Measurements from ENCODE around the gene ATP5F1E.

GRCh38 chr20:58981628-58982364 is 50.3 kb downstream of the ATP5F1E start:
- no peak for TF ChIP-seq EP300 (IDR thresholded peaks at IDR 0.05; ENCODE audit: borderline replicate concordance)
- no peak for TF ChIP-seq YY1 (IDR thresholded peaks at IDR 0.05; ENCODE audit: low read depth)
- TF ChIP-seq, protein P1, sequence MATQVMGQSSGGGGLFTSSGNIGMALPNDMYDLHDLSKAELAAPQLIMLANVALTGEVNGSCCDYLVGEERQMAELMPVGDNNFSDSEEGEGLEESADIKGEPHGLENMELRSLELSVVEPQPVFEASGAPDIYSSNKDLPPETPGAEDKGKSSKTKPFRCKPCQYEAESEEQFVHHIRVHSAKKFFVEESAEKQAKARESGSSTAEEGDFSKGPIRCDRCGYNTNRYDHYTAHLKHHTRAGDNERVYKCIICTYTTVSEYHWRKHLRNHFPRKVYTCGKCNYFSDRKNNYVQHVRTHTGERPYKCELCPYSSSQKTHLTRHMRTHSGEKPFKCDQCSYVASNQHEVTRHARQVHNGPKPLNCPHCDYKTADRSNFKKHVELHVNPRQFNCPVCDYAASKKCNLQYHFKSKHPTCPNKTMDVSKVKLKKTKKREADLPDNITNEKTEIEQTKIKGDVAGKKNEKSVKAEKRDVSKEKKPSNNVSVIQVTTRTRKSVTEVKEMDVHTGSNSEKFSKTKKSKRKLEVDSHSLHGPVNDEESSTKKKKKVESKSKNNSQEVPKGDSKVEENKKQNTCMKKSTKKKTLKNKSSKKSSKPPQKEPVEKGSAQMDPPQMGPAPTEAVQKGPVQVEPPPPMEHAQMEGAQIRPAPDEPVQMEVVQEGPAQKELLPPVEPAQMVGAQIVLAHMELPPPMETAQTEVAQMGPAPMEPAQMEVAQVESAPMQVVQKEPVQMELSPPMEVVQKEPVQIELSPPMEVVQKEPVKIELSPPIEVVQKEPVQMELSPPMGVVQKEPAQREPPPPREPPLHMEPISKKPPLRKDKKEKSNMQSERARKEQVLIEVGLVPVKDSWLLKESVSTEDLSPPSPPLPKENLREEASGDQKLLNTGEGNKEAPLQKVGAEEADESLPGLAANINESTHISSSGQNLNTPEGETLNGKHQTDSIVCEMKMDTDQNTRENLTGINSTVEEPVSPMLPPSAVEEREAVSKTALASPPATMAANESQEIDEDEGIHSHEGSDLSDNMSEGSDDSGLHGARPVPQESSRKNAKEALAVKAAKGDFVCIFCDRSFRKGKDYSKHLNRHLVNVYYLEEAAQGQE (IDR thresholded peaks at IDR 0.05; ENCODE audit: low read depth), result no peak
- no peak for TF ChIP-seq FOXM1 (IDR thresholded peaks at IDR 0.05; ENCODE audit: borderline replicate concordance, low read depth)
- TF ChIP-seq CREB1 (IDR thresholded peaks at IDR 0.05; ENCODE audit: low read depth), result no peak
